ENCODE measurements around the gene CYP4Z1.
"Not testable (repeated sequence)": the region's sequence is repeated elsewhere in the genome, so short reads cannot be mapped to it uniquely, and the experiment has no call there.

The CYP4Z1 gene

DNA sequence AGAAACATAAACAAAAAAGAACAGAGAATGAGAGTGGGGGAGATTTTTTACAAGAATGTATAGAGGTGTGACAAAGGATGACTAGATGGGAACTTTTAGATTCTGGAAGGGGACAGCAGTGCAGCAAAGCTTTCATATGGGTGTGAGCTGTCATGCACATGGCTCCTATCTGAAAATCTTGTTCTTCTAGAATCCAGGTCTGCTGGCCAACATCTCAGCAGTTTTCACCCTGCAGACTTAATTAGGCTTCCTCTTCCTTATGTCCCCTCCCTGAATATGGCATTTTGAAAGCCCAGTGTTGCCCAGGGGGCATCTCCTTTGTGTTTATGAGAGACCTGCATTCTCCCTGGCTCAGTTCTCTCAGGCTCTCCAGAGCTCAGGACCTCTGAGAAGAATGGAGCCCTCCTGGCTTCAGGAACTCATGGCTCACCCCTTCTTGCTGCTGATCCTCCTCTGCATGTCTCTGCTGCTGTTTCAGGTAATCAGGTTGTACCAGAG lies at the start of gene CYP4Z1:
CYP4Z1 (plus strand) TSS at position 135 of the 498 bp plus-strand sequence; CDS start at position 395, 260 bp downstream.
- DNase-seq: no peak

GRCh38 chr1:47021070-47021469 lies 46.0 kb upstream of the CYP4Z1 start:
- DNase-seq: no peak

GRCh38 chr1:47023268-47024140 lies 43.5 kb upstream of the CYP4Z1 start, which contains the start of gene CYP4X1:
TSS of gene CYP4X1 (plus strand) at chr1:47023669. CDS start at chr1:47023818, 149 bp downstream.
- no peak for DNase-seq

DNA sequence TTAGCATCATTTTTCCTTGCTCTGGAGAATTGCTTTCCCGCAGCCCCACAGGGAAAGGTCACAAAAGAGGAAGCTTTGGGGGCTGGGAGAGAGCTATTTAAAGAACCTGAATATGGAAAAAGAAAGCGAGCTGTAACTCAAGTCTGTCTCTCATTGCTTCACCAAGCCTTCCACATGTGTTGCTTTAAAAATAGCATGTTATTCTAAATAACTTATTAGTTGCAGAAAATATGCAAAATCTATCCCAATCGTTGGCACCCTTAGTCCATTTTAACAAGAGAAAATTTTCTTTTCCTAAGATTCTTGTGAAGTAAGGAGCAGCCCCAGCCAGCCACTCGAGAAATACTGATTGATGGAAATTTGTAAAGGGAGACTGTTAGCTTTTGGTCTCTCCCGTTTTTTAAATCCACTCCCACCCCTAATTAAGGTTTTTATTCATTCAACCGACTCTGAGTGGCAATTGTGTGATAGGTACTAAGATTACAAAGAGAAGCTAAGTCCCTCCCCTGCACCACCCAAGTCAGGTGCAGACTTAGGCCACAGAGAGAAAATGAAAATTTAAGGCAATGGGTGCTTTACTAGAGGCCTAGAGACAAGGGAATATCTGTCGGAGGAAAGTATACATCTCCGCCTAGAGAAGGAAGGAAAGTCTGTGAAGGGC lies 42.8 kb upstream of the CYP4Z1 start:
- DNase-seq: no peak

- DNase-seq: no peak
These were observed 36.7 kb upstream of the CYP4Z1 start for GRCh38 chr1:47030170-47030805.

DNA sequence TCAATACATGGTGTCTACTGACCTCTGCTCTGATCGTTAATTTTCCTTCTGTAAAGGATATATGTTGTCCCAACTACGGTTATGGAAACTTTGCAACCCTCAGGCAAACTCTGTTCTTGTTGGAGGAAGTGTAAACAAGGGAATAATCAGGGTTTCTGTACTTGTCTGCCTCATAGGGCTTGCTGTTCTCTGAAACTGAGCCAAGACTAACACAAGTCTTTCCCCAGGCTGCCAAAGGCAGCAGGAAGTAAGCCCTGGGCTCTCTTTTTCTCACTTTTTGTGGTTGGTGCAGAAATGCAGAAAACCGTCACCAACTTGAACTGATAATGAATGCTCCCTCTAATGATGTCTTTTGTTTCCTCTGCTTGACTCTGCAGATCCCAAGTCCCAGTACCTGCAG lies 36.0 kb upstream of the CYP4Z1 start:
- DNase-seq: no peak

DNA sequence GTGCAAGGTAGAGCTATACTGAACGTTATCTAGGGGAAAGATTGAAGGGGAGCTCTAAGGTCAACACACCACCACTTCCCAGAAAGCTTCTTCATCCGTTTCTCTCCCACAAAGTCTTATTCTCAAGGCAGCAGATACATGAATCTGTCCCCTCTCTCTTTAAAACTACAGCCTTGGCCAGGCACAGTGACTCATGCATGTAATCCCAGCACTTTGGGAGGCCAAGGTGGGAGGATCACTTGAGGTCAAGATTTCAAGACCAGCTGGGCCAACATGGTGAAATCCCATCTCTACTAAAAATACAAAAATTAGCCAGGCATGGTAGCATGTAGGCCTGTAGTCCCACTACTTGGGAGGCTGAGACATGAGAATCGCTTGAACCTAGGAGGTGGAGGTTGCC lies 35.4 kb upstream of the CYP4Z1 start:
- no peak for DNase-seq

DNA sequence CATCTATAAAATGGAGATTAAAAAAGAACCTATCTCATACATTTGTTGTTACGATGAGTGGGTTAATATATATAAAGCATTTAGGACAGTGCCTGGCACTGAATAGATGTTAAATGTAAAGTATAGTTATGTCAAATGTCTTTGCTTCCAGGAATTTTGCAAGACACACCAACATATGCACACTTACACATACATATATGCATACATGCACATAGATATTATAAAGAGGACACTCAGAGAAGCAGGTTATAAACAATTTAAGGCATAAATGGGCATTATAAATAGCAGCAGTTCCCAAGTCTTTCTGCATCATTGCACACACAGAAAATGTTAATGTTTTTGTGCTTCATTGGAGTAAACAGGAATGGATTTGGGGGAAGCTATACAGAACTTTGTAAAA lies 30.3 kb upstream of the CYP4Z1 start:
- no peak for DNase-seq

DNA sequence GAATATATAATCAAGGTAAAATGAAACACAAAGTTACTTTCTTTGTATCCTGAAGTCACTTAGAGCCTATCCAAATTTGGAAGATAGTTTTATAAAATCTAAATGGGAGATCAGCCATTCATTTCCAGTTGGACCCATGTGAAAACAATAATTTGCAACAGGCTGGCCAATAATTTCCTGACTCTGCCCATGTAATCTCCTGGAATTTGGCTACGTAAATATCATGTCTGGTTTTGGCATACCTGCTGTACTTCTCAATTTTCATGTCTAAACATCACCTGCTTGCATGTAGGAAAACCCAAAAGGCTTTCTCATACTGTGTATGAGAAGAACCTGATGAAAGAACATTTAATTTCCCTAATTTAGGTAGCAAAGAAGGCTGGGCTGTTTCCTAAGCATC lies 7.7 kb upstream of the CYP4Z1 start:
- DNase-seq: no peak

GRCh38 chr1:47069080-47069479 lies 2.0 kb downstream of the CYP4Z1 start:
- not testable (repeated sequence) for DNase-seq

GRCh38 chr1:47069509-47069908 lies 2.5 kb downstream of the CYP4Z1 start:
- DNase-seq: not testable (repeated sequence)

DNA sequence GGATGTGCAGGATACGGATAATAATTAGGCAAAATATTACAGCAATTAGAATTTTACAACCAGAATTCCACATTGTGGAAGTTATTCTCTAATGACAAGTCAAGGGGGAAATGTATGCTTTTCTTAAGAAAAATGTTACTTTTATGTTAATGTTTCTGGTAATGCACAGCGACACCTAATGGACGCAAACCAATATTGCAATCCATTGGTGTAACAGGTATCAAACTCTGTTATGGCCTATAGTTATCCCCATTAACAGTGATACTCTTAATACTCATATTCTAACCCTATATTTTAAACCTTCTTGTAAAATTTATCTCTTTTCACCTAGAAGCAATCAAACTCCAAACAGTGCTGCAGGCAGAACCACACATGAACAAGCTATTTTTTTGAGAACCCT lies 22.3 kb downstream of the CYP4Z1 start:
- not testable (repeated sequence) for DNase-seq

GRCh38 chr1:47091476-47091875 lies 24.4 kb downstream of the CYP4Z1 start:
- not testable (repeated sequence) for DNase-seq

- no peak for DNase-seq
These were observed 37.8 kb downstream of the CYP4Z1 start for GRCh38 chr1:47104816-47105215.

DNA sequence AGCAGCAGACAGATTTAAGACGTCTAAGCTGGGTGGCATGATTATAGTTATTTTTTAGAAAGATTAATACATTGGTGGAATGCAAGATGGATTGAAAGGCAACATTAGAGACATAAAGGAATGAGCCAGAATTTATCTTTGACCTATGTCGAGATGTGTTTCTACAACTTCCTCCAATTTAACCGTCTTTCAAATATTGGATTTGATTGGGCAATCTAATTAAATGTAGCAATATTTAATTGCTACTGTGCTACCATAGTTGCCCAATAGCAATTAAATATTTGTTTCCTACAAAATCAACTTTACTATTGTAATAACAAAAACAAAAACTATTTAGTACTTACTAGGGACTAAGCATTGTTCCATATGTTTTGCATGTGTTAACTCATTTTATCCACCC lies 39.8 kb downstream of the CYP4Z1 start:
- no peak for DNase-seq

- not testable (repeated sequence) for DNase-seq
These were observed 41.0 kb downstream of the CYP4Z1 start for GRCh38 chr1:47107851-47108574.

DNA sequence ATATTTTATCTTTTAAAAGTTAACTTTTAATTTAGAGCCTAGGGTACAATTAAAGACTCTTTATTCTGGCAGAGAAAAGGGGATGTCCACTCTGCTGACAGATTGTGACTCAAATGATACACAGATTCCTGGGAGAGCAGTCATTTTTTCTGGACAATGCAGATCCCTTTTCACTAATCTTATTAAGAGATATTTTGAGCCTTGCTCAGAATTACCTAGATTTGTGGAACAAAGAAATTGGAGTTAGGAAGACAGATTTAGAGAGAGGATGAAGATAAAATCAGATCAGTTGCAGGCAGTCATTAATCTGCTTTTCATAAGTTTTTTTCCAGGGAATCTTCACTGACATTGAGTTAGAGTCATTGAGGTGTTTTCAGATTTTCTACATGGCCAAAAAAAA lies 42.5 kb downstream of the CYP4Z1 start:
- DNase-seq: not testable (repeated sequence)

GRCh38 chr1:47113178-47113577 lies 46.1 kb downstream of the CYP4Z1 start:
- DNase-seq: no peak

- not testable (repeated sequence) for DNase-seq
These were observed 54.0 kb downstream of the CYP4Z1 start for GRCh38 chr1:47121039-47121438.

DNA sequence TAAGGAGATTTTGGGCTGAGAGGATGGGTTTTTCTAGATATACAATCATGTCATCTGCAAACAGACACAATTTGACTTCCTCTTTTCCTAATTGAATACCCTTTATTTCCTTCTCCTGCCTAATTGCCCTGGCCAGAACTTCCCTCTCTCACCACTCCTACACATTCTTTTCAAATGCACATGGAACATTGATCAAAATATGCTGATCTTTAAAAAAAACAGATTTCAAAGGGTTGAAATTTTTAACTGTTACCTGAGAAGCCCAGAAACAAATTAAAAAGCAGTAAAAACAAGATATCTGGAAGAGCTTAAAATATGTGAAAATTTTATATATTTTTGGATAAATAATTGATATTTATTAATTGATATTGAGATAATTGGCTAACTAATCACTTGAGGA lies 57.8 kb downstream of the CYP4Z1 start:
- not testable (repeated sequence) for DNase-seq

- not testable (repeated sequence) for DNase-seq
These were observed 60.0 kb downstream of the CYP4Z1 start for GRCh38 chr1:47126997-47127396.

DNA sequence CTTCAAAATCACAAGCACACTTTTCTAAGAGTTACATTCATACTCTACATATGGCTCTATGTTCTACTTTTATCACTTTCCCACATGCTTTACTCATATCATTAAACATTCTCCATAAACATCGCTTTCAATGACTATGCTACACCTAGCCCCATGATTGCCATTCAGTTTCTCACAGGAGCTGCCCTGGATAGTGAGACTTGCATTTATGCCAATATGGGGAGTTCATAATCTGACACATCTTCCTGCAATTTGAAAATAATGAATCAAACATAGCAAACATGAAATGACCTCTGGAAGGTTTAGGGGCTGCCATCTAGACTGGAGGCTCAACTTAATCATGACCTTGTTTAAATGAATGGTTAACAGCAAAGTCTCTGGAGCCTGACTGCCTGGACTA lies 61.2 kb downstream of the CYP4Z1 start:
- DNase-seq: no peak

DNA sequence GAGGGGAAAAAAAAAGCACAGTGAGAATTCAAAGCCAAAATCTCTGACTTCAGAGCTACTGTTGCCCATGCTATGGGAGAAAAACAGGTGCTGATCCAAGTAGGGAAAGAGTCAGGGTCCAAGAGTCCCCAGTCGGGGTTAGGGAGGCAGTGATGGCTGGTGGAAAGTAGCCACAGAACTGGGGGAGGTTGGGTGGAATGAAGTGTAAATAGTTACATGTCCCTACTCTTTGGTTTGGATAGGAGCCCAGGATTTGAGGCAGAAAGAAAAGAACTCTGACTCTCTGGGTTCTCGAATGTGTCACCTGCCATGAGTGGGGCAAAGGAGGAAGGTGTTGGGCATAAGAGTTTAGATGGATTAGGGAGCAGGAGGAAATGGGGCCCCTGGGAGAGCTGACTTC lies 61.8 kb downstream of the CYP4Z1 start:
- DNase-seq: not testable (repeated sequence)
